Progenitor cell of endocrine pancreas (in vitro differentiated cells): ENCODE results near the gene FIBCD1. TPM values are rescaled to one million over a fixed set of nuclear protein-coding genes. Genes with fewer than 3 reads are reported as not detected.

ENCODE experiments used
- DNase-seq: peaks from one replicate; pipeline ENCODE4 v3.0.0; 2021; ENCODE audit warnings: low spot score; ENCODE audit not compliant: unreplicated experiment
- H3K27ac Mint-ChIP-seq: 2 replicates; pipeline ENCODE4 v1.8.0; 2021; ENCODE audit warnings: mild to moderate bottlenecking, moderate library complexity, mixed read lengths
- H3K27me3 Mint-ChIP-seq: 2 replicates; pipeline ENCODE4 v1.8.0; 2021; ENCODE audit warnings: mixed read lengths
- H3K36me3 Mint-ChIP-seq: 2 replicates; pipeline ENCODE4 v1.8.0; 2022; ENCODE audit warnings: mixed read lengths; ENCODE audit not compliant: insufficient read depth
- H3K4me1 Mint-ChIP-seq: 2 replicates; pipeline ENCODE4 v1.8.0; 2021; ENCODE audit warnings: low read depth, mixed read lengths
- H3K4me3 Mint-ChIP-seq: 2 replicates; pipeline ENCODE4 v1.8.0; 2021; ENCODE audit warnings: low read depth, mild to moderate bottlenecking, moderate library complexity, mixed read lengths
- H3K9me3 Mint-ChIP-seq: 2 replicates; pipeline ENCODE4 v1.8.0; 2021; ENCODE audit warnings: low read depth, mixed read lengths
- total RNA-seq: library from RNA; stranded (reverse); gene quantifications from 2 replicates; pipeline ENCODE4 v1.2.1, GENCODE V29; 2021
- TF ChIP-seq, protein P1 (sequence below): fragments of 200-600 bp; sonication (generic); IDR thresholded peaks from one replicate; pipeline ENCODE4 v1.5.0; 2021; ENCODE audit warnings: antibody characterized with exemption, mild to moderate bottlenecking; ENCODE audit not compliant: unreplicated experiment

FIBCD1 gene
- total RNA-seq, 1 donor from 2014 or later = not detected

DNA sequence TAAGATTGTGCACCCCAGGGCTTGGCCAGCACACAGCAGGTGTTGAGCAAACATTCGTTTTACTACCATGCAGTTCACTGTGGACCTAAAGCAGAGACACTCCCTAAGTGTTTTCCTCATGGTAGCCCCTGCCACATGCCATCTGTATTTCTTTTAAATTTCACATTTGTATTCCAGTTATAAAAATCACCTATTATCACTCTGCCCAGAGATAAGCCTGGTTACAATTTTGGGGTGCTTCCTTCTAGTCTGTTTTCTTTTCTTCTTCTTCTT lies 10.9 kb upstream of the FIBCD1 start:
- H3K27me3 Mint-ChIP-seq = peaks cover 57% of the 10 kb centered on the region
- TF ChIP-seq, protein P1, sequence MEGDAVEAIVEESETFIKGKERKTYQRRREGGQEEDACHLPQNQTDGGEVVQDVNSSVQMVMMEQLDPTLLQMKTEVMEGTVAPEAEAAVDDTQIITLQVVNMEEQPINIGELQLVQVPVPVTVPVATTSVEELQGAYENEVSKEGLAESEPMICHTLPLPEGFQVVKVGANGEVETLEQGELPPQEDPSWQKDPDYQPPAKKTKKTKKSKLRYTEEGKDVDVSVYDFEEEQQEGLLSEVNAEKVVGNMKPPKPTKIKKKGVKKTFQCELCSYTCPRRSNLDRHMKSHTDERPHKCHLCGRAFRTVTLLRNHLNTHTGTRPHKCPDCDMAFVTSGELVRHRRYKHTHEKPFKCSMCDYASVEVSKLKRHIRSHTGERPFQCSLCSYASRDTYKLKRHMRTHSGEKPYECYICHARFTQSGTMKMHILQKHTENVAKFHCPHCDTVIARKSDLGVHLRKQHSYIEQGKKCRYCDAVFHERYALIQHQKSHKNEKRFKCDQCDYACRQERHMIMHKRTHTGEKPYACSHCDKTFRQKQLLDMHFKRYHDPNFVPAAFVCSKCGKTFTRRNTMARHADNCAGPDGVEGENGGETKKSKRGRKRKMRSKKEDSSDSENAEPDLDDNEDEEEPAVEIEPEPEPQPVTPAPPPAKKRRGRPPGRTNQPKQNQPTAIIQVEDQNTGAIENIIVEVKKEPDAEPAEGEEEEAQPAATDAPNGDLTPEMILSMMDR = no peak
- H3K9me3 Mint-ChIP-seq = peaks cover 3% of the 10 kb centered on the region
- peaks cover 2% of the 10 kb centered on the region for H3K4me1 Mint-ChIP-seq
- no peak for DNase-seq
- no peaks in the 10 kb centered on the region for H3K36me3 Mint-ChIP-seq
- no peak overlapping the region for H3K4me3 Mint-ChIP-seq
- H3K27ac Mint-ChIP-seq = no peak overlapping the region

DNA sequence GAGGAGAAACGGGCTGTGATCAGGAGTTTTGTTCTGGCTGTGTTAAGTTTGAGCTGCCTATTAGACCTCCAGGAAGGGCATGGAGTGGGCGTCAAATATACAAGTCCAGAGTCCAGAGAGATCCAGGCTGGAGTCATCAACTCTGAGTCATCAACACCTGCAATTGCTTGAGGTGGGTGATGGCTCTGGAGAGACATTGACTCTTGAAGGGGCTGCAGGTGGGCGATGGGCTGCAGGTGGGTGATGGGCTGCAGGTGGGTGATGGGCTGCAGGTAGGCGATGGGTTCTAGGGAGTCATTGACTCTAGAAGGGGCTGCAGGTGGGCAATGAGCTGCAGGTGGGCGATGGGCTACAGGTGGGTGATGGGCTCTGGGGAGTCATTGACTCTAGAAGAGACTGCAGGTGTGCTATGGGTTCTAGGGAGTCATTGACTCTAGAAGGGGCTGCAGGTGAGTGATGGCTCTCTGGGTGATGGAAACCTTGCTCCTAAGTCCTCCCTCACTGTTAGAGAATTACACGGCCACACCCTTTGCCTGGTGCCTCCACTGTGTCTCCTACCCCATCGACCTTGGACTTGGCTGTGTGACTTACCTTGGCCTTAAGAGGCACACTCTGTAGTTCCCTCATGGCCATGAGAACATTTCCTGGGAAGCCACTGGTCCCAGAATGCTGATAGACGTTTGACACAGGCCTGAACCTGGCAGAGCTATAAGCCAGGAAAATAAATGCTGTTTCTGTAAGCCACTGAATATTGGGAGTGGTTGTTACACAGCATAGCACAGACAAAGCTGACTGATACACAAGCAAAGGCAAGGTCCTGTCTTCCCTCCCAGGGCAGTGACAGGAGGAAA lies 10.4 kb upstream of the FIBCD1 start:
- Mint-ChIP-seq H3K27me3 (peaks cover 62% of the 10 kb centered on the region), H3K9me3 (peaks cover 3% of the 10 kb centered on the region), H3K36me3 (no peaks in the 10 kb centered on the region), H3K4me3 (no peak overlapping the region), H3K4me1 (peaks cover 2% of the 10 kb centered on the region), H3K27ac (no peak overlapping the region)
- TF ChIP-seq, protein P1 = no peak
- no peak for DNase-seq

DNA sequence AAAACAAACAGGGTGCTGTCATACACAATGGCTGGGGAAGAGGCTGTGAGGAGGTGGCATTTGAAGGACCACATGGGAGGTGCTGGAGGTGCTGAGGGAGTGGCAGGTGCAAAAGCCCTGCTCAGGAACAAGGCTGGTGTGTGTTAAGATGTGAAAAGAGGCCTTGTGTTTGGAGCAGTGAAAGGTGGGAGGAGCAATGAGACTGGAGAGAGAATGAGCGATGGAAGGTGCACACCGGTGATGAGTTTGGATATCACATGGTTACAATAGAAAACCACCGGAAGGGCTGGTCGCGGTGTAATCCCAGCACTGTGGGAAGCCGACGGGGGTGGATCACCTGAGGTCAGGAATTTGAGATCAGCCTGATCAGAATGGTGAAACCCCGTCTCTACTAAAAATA lies 9.2 kb upstream of the FIBCD1 start:
- Mint-ChIP-seq H3K4me3 (no peak overlapping the region), H3K27me3 (peaks cover 71% of the 10 kb centered on the region), H3K4me1 (peaks cover 2% of the 10 kb centered on the region), H3K9me3 (peaks cover 3% of the 10 kb centered on the region), H3K27ac (no peak overlapping the region), H3K36me3 (no peaks in the 10 kb centered on the region)
- DNase-seq = no peak
- TF ChIP-seq, protein P1 = no peak

DNA sequence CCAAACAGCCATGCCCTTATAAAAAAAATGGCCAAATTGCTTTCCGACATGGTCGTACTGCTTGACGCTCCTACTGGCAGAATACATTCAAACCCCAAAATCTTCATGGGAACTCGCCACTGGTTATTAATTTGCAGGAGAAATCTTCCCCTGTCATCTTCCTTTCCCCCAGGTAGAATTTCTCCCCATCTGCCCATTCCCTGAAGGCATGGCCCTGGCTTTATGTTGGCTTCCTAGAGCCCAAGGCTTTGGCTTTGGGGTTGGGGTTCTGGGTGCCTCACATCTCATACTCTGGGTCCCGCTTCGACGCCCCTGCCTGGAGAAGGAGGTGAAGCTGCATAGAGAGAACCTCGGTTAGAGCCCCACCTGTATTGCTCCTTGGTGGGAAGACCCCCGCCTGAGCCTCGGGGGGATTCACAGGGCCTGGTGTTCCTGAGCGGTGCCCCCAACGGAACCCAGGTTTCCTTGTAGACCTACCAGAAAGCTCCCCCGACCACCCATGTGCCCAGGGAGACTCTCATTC lies 8.6 kb upstream of the FIBCD1 start:
- Mint-ChIP-seq H3K4me3 (no peak overlapping the region), H3K27ac (no peak overlapping the region), H3K27me3 (peaks cover 76% of the 10 kb centered on the region), H3K9me3 (peaks cover 3% of the 10 kb centered on the region), H3K36me3 (no peaks in the 10 kb centered on the region), H3K4me1 (peaks cover 2% of the 10 kb centered on the region)
- TF ChIP-seq, protein P1 = no peak
- no peak for DNase-seq

DNA sequence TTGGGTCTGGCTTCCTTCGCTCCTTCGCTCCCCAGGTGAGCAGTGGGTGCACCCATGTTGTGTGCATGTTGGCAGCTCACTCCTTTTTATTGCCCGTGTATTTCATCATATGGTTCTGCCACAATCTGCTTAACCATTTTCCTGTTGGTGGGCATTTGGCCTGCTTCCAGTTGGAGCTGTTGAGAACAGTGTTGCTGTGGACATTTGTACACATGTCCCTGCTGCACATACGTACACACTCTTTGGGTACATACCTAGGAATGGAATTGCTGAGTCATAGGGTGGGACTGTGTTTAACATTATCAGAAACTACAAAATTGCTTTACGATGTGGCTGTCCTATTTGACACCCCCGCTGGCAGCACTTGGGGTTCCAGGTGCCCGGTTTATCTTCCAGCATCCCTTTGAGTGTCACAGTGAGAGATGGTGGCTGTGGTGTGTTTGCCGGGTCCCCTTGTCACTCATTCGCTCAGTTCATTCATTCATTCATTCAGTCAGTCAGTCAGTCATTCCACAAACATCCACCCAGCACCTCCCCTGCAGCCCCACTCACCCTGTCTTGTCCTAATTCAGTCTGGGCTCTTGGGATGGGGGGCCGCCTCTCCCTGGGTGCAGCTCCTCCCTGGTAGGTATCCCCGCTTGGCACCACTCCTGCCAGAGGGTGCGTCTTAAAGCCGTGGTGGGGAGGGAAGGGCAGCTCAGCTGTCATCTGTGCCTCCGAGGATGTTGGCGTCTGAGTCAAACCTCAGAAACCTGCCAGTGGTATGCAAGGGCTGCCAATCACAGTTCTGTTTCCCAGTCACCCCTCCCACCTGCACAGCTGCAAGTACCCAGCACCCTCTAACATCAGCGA lies 7.9 kb upstream of the FIBCD1 start:
- H3K4me3 Mint-ChIP-seq = no peak overlapping the region
- DNase-seq = no peak
- peaks cover 2% of the 10 kb centered on the region for H3K4me1 Mint-ChIP-seq
- TF ChIP-seq, protein P1 = no peak
- H3K27ac Mint-ChIP-seq = no peak overlapping the region
- no peaks in the 10 kb centered on the region for H3K36me3 Mint-ChIP-seq
- H3K9me3 Mint-ChIP-seq = peaks cover 3% of the 10 kb centered on the region
- H3K27me3 Mint-ChIP-seq = peaks cover 79% of the 10 kb centered on the region
